H9 (cell line): ENCODE results near the gene BCKDHB. TPM values are rescaled to one million over a fixed set of nuclear protein-coding genes. Genes with fewer than 3 reads are reported as not detected.

Experiments used
- DNase-seq: peaks from one replicate; pipeline ENCODE4 v3.0.0-alpha.2; 2017
- H2AFZ ChIP-seq: one replicate; pipeline ENCODE4 v1.6.1; 2013; ENCODE audit warnings: mild to moderate bottlenecking, low read length, control low read depth, moderate library complexity
- H2AK5ac ChIP-seq: 2 replicates; pipeline ENCODE4 v1.6.1; 2013; ENCODE audit warnings: low read length, control low read depth, mixed read lengths; ENCODE audit not compliant: insufficient read length
- H2BK120ac ChIP-seq: one replicate; pipeline ENCODE4 v1.6.1; 2013; ENCODE audit warnings: low read depth, mild to moderate bottlenecking, low read length, control low read depth, inconsistent platforms; ENCODE audit not compliant: poor library complexity, severe bottlenecking
- H2BK12ac ChIP-seq: 2 replicates; pipeline ENCODE4 v1.6.1; 2013; ENCODE audit warnings: low read length, control low read depth, mixed read lengths, low read depth; ENCODE audit not compliant: insufficient read length
- H2BK15ac ChIP-seq: 2 replicates; pipeline ENCODE4 v1.6.1; 2013; ENCODE audit warnings: low read depth, low read length, control low read depth
- H2BK20ac ChIP-seq: one replicate; pipeline ENCODE4 v1.6.1; 2013; ENCODE audit warnings: low read depth, mild to moderate bottlenecking, low read length, control low read depth, inconsistent platforms; ENCODE audit not compliant: poor library complexity, severe bottlenecking
- H2BK5ac ChIP-seq: 2 replicates; pipeline ENCODE4 v1.6.1; 2013; ENCODE audit warnings: low read length, control low read depth, mixed read lengths; ENCODE audit not compliant: insufficient read length
- H3K14ac ChIP-seq: 2 replicates; pipeline ENCODE4 v1.6.1; 2013; ENCODE audit warnings: low read length, control low read depth; ENCODE audit not compliant: insufficient read depth
- H3K18ac ChIP-seq: 2 replicates; pipeline ENCODE4 v1.6.1; 2013; ENCODE audit warnings: low read depth, mild to moderate bottlenecking, mixed read lengths, low read length, control low read depth; ENCODE audit not compliant: insufficient read length
- H3K23ac ChIP-seq: 2 replicates; pipeline ENCODE4 v1.6.1; 2013; ENCODE audit warnings: low read length, control low read depth, mixed read lengths, low read depth; ENCODE audit not compliant: insufficient read length
- H3K23me2 ChIP-seq: 2 replicates; pipeline ENCODE4 v1.6.1; 2013; ENCODE audit warnings: low read depth, mild to moderate bottlenecking, mixed read lengths, low read length, control low read depth; ENCODE audit not compliant: insufficient read length, poor library complexity, severe bottlenecking
- H3K27ac ChIP-seq: 2 replicates; pipeline ENCODE4 v1.5.1; 2013; ENCODE audit warnings: low read length, control low read depth, mixed read lengths, low read depth; ENCODE audit not compliant: insufficient read length
- H3K27me3 ChIP-seq: 2 replicates; pipeline ENCODE4 v1.6.1; 2013; ENCODE audit warnings: low read length, control low read depth, inconsistent platforms; ENCODE audit not compliant: insufficient read depth
- H3K4ac ChIP-seq: 2 replicates; pipeline ENCODE4 v1.6.1; 2013; ENCODE audit warnings: low read depth, mild to moderate bottlenecking, control low read depth, inconsistent platforms, low read length, moderate library complexity
- H3K4me1 ChIP-seq: 2 replicates; pipeline ENCODE4 v1.6.1; 2013; ENCODE audit warnings: low read length, control low read depth, inconsistent platforms; ENCODE audit not compliant: insufficient read depth
- H3K4me2 ChIP-seq: 2 replicates; pipeline ENCODE4 v1.6.1; 2013; ENCODE audit warnings: low read length, control low read depth, mixed read lengths; ENCODE audit not compliant: insufficient read length, insufficient read depth
- H3K56ac ChIP-seq: 2 replicates; pipeline ENCODE4 v1.6.1; 2013; ENCODE audit warnings: low read depth, mild to moderate bottlenecking, mixed read lengths, low read length, control low read depth; ENCODE audit not compliant: insufficient read length
- H3K79me1 ChIP-seq: 2 replicates; pipeline ENCODE4 v1.6.1; 2013; ENCODE audit warnings: low read depth, mild to moderate bottlenecking, moderate library complexity, low read length, control low read depth, inconsistent platforms; ENCODE audit not compliant: insufficient read depth, poor library complexity, severe bottlenecking
- H3K79me2 ChIP-seq: 2 replicates; pipeline ENCODE4 v1.6.1; 2013; ENCODE audit warnings: low read length, control low read depth, inconsistent platforms; ENCODE audit not compliant: insufficient read depth
- H3K9ac ChIP-seq: 2 replicates; pipeline ENCODE4 v1.6.1; 2013; ENCODE audit warnings: low read length, control low read depth, mixed read lengths; ENCODE audit not compliant: insufficient read length; ENCODE audit errors: extremely low read depth
- H3K9me3 ChIP-seq: one replicate; pipeline ENCODE4 v1.6.1; 2013; ENCODE audit warnings: low read depth, low read length, inconsistent platforms; ENCODE audit not compliant: control insufficient read depth
- H3T11ph ChIP-seq: one replicate; pipeline ENCODE4 v1.6.1; 2013; ENCODE audit warnings: mild to moderate bottlenecking, low read length, control low read depth, inconsistent platforms
- H4K20me1 ChIP-seq: one replicate; pipeline ENCODE4 v1.6.1; 2013; ENCODE audit not compliant: control insufficient read depth, insufficient read length, insufficient read depth
- H4K5ac ChIP-seq: 2 replicates; pipeline ENCODE4 v1.6.1; 2013; ENCODE audit warnings: low read depth, mild to moderate bottlenecking, mixed read lengths, low read length, control low read depth; ENCODE audit not compliant: insufficient read length
- H4K8ac ChIP-seq: replicated peaks from 2 replicates; pipeline ENCODE4 v1.6.1; 2013; ENCODE audit warnings: low read length, control low read depth, mixed read lengths, low read depth; ENCODE audit not compliant: insufficient read length
- H4K91ac ChIP-seq: 2 replicates; pipeline ENCODE4 v1.6.1; 2013; ENCODE audit warnings: low read depth, mild to moderate bottlenecking, moderate library complexity, mixed read lengths, low read length, control low read depth; ENCODE audit not compliant: insufficient read length
- H3K27ac Mint-ChIP-seq, 3 experiments: 2 replicates in 2 of 3; 3 replicates in 1 of 3; pipeline ENCODE4 v1.8.0; 2020 to 2021; ENCODE audit warnings: mixed read lengths in 3 of 3, mild to moderate bottlenecking in 1 of 3, moderate library complexity in 1 of 3
- H3K27me3 Mint-ChIP-seq: 2 replicates; pipeline ENCODE4 v1.8.0; 2021; ENCODE audit warnings: low read depth, mild to moderate bottlenecking, moderate library complexity, mixed read lengths
- H3K36me3 Mint-ChIP-seq, 3 experiments: 2 replicates in 2 of 3; 3 replicates in 1 of 3; pipeline ENCODE4 v1.8.0; 2020 to 2021; ENCODE audit warnings: low read depth in 3 of 3, mixed read lengths in 3 of 3; ENCODE audit not compliant: insufficient read depth in 1 of 3
- H3K4me1 Mint-ChIP-seq, 2 experiments: 2 replicates each; pipeline ENCODE4 v1.8.0; 2020; ENCODE audit warnings: mixed read lengths in 2 of 2
- H3K4me3 Mint-ChIP-seq, 2 experiments: 2 replicates in 1 of 2; 3 replicates in 1 of 2; pipeline ENCODE4 v1.8.0; 2020 to 2021; ENCODE audit warnings: mild to moderate bottlenecking in 2 of 2, mixed read lengths in 2 of 2, moderate library complexity in 1 of 2
- H3K9me3 Mint-ChIP-seq, 2 experiments: 2 replicates in 1 of 2; 3 replicates in 1 of 2; pipeline ENCODE4 v1.8.0; 2020; ENCODE audit warnings: mild to moderate bottlenecking in 2 of 2, mixed read lengths in 2 of 2, moderate library complexity in 1 of 2
- WGBS: extraction: QIAGEN DNeasy Blood & Tissue Kit; methylation state at CpG from one replicate; pipeline ENCODE4 v1.1.7; 2013; ENCODE audit warnings: missing lambda C conversion rate, low lambda C conversion rate, mixed read lengths; ENCODE audit not compliant: insufficient read length; ENCODE audit errors: extremely low coverage; 5-methylcytosine and 5-hydroxymethylcytosine counted together
- total RNA-seq: library from RNA; stranded (reverse); gene quantifications from 2 replicates; pipeline ENCODE4 v1.2.1, GENCODE V29; 2021
- TF ChIP-seq, protein P1 (sequence below): fragments of 200-600 bp; sonication (generic); conservative IDR thresholded peaks from 3 replicates; pipeline ENCODE4 v1.8.0; 2021; ENCODE audit warnings: antibody characterized with exemption, mild to moderate bottlenecking

BCKDHB gene
- total RNA-seq, 1 experiment from 2014 or later: 26.6 TPM

DNA sequence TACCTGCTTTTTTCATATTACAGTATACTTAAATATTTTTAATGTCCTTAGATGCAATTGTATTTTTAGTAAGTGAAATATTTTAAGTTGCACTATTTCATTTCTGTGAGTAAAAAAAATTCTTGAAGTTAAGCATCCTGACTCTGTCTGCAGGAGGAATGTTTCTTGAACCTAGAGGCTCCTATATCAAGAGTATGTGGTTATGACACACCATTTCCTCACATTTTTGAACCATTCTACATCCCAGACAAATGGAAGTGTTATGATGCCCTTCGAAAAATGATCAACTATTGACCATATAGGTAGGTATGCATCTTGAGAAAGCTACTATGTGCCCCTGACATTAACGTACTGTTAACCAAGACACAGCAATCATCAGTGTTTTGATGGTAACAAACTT, 237.0 kb downstream of the BCKDHB start:
- Histone ChIP-seq H2AK5ac (no peak overlapping the region), H2BK5ac (no peak overlapping the region), H3K14ac (no peak overlapping the region), H3K9me3 (no peaks in the 10 kb centered on the region), H3K79me1 (no peaks in the 10 kb centered on the region), H4K8ac (no peak overlapping the region), H2BK20ac (no peak overlapping the region), H3T11ph (no peak overlapping the region), H3K23ac (no peak overlapping the region), H3K23me2 (no peaks in the 10 kb centered on the region), H3K4ac (no peak overlapping the region), H4K91ac (no peak overlapping the region), H3K4me1 (no peaks in the 10 kb centered on the region), H2BK15ac (no peak overlapping the region), H3K9ac (no peak overlapping the region), H3K27me3 (no peaks in the 10 kb centered on the region), H3K56ac (no peak overlapping the region), H3K18ac (no peak overlapping the region), H4K5ac (no peak overlapping the region), H2AFZ (no peak overlapping the region), H4K20me1 (no peaks in the 10 kb centered on the region), H3K4me2 (no peak overlapping the region), H2BK120ac (no peak overlapping the region), H3K79me2 (no peaks in the 10 kb centered on the region), H3K27ac (no peak overlapping the region), H2BK12ac (no peak overlapping the region)
- Mint-ChIP-seq H3K9me3 (no peaks in the 10 kb centered on the region), H3K4me1 (peaks cover 2 to 7% of the 10 kb centered on the region in 2 experiments; a peak in 3 of 4 replicates), H3K36me3 (no peaks in the 10 kb centered on the region), H3K4me3 (no peak overlapping the region), H3K27ac (no peak overlapping the region), H3K27me3 (no peaks in the 10 kb centered on the region)
- TF ChIP-seq, protein P1, sequence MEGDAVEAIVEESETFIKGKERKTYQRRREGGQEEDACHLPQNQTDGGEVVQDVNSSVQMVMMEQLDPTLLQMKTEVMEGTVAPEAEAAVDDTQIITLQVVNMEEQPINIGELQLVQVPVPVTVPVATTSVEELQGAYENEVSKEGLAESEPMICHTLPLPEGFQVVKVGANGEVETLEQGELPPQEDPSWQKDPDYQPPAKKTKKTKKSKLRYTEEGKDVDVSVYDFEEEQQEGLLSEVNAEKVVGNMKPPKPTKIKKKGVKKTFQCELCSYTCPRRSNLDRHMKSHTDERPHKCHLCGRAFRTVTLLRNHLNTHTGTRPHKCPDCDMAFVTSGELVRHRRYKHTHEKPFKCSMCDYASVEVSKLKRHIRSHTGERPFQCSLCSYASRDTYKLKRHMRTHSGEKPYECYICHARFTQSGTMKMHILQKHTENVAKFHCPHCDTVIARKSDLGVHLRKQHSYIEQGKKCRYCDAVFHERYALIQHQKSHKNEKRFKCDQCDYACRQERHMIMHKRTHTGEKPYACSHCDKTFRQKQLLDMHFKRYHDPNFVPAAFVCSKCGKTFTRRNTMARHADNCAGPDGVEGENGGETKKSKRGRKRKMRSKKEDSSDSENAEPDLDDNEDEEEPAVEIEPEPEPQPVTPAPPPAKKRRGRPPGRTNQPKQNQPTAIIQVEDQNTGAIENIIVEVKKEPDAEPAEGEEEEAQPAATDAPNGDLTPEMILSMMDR: no peak
- WGBS: no CpG with 5 or more reads among the region's 2 CpGs
- no peak for DNase-seq
